HUES48 (cell line): ENCODE results near the gene KHNYN.

Experiments
- H3K27ac ChIP-seq: one replicate; pipeline ENCODE4 v1.7.0; 2013; ENCODE audit warnings: low read depth, low read length, inconsistent platforms
- H3K27me3 ChIP-seq: 2 replicates; pipeline ENCODE4 v1.6.1; 2013; ENCODE audit warnings: mild to moderate bottlenecking, low read length; ENCODE audit not compliant: control insufficient read depth, insufficient read depth
- H3K36me3 ChIP-seq: 2 replicates; pipeline ENCODE4 v1.6.1; 2013; ENCODE audit warnings: low read length; ENCODE audit not compliant: control insufficient read depth, insufficient read depth
- H3K4me1 ChIP-seq: 2 replicates; pipeline ENCODE4 v1.6.1; 2013; ENCODE audit warnings: mild to moderate bottlenecking, low read length; ENCODE audit not compliant: control insufficient read depth, insufficient read depth
- H3K4me3 ChIP-seq: 2 replicates; pipeline ENCODE4 v1.5.1; 2013; ENCODE audit warnings: mild to moderate bottlenecking, low read depth, low read length
- H3K9ac ChIP-seq: 2 replicates; pipeline ENCODE4 v1.6.1; 2013; ENCODE audit warnings: mild to moderate bottlenecking, low read depth, low read length, moderate library complexity
- H3K9me3 ChIP-seq: 2 replicates; pipeline ENCODE4 v1.6.1; 2013; ENCODE audit warnings: low read length; ENCODE audit not compliant: control insufficient read depth, insufficient read depth

KHNYN gene

DNA sequence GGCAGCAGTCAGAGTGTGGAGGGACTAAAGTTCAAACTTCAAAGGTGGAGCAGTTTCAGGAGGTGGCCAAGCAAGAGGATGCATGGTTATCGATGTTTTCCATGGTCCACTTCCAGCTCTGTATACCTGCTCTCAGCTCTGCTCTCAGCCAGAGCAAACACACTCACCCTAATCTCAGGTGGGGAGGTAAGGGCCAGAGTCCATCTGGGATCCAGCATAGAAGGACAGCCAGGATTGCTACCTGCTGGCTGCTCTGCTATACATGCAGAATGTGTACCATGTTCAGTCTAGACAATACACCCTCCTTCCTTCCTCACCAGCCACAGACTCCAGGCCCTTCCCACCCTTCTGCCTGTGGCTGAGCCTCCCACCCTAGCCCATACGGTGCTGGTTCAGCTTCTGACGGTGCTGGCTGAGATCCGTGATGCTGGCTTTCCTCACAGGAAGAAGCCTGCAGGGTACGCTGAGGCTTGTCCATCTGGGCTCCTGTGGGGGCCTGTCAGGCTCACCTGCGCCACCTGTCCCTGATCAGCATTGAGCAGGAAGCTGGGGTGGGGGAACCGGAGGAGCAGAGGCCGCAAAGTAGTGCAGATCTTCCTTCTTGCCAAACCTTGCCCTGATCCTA lies 2.7 kb upstream of the KHNYN start:
- no peaks in the 10 kb centered on the region for H3K36me3 ChIP-seq
- no peak overlapping the region for H3K27ac ChIP-seq
- H3K9ac ChIP-seq, result no peak overlapping the region
- peaks cover 13% of the 10 kb centered on the region; the same call in 1 of the 2 replicates for H3K27me3 ChIP-seq
- H3K4me1 ChIP-seq, result peaks cover 17% of the 10 kb centered on the region; the same call in 1 of the 2 replicates
- no peaks in the 10 kb centered on the region for H3K9me3 ChIP-seq
- no peak overlapping the region for H3K4me3 ChIP-seq

- Histone ChIP-seq H3K4me1 (peaks cover 17% of the 10 kb centered on the region; the same call in 1 of the 2 replicates), H3K36me3 (peaks cover 5% of the 10 kb centered on the region), H3K9ac (no peak overlapping the region), H3K27ac (no peak overlapping the region), H3K9me3 (no peaks in the 10 kb centered on the region), H3K4me3 (no peak overlapping the region), H3K27me3 (peaks cover 11% of the 10 kb centered on the region; the same call in 1 of the 2 replicates)
These were observed 1.9 kb upstream of the KHNYN start for GRCh38 chr14:24427537-24428508.

DNA sequence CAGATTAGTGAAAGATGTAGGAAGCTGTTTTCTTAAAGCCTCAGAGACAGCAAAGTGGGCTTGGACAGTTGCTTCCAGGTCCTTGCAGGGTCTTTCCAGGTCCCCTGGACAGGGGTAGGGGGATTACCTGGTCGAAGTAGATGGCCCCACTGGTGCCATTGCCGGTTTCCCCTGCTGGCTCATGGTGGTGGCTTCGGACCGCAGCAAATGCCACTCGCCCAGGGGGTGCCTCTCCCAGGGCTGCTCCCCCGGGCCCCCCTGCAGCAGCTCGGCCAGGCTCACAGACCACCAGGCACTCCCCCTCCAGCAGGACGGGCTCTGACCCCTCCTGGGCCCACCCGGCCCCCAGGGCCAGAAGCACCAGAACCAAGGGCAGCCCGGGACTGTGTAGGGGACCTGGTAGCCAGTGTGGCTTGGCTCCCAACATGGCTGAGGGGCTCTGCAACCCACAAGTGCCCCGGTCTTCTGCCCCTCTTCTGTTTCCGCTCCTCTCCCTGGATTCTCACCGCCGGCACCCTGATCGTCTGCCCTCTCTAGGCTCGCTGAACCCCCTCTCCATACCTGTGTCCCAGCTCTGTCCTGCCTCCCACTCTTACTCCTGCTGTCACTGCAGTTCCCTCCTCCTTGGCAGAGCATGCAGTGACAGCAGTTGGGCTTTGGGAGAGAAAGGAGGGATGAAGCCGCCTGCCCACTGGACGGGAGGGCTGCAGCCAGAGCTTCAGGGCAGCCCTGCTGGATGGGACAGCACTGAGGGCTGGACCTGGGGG lies 943 bp upstream of the KHNYN start:
- Histone ChIP-seq H3K4me3 (peak overlapping the region; percentile 80; the same call in 1 of the 2 replicates), H3K9ac (no peak overlapping the region), H3K4me1 (peaks cover 17% of the 10 kb centered on the region; the same call in 1 of the 2 replicates), H3K27me3 (peaks cover 11% of the 10 kb centered on the region; the same call in 1 of the 2 replicates), H3K9me3 (no peaks in the 10 kb centered on the region), H3K27ac (no peak overlapping the region), H3K36me3 (peaks cover 14% of the 10 kb centered on the region)

DNA sequence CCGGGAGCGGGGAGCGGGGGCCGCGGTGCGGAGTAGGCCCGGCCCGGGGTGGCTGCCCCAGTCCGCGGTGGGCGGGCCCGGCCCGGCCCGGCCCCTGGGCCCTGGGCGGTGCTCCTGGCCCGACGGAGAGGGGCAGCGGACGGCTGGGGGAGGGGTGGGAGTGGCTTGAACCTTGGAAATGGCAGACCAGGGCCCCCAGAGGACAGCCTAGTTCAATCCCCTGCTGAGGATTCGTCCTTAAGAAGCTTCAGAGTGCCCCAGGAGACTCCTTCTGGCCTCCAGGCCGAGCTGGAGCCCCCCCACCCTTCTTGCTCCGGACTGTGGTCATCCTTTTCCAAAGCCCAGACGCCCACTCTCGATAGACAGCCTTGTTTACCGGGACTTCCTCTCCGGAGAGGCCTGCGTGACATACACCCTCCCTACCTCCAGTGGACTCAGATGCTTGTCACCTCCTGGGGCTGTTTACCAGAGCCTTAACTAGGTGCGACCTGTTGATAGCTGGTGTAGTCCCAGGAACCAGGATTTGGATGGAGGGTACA lies 458 bp downstream of the KHNYN start:
- peak overlapping the region; percentile 90 for H3K27ac ChIP-seq
- H3K4me1 ChIP-seq, result peaks cover 17% of the 10 kb centered on the region; the same call in 1 of the 2 replicates
- H3K27me3 ChIP-seq, result peaks cover 11% of the 10 kb centered on the region; the same call in 1 of the 2 replicates
- no peaks in the 10 kb centered on the region for H3K9me3 ChIP-seq
- peak overlapping the region; percentile 80 for H3K4me3 ChIP-seq
- H3K9ac ChIP-seq, result peak overlapping the region; percentile 79
- H3K36me3 ChIP-seq, result peaks cover 17% of the 10 kb centered on the region

- no peaks in the 10 kb centered on the region for H3K9me3 ChIP-seq
- H3K27me3 ChIP-seq, result peaks cover 11% of the 10 kb centered on the region; the same call in 1 of the 2 replicates
- peaks cover 17% of the 10 kb centered on the region for H3K36me3 ChIP-seq
- H3K27ac ChIP-seq, result peak overlapping the region; percentile 90
- H3K4me1 ChIP-seq, result peaks cover 17% of the 10 kb centered on the region; the same call in 1 of the 2 replicates
- H3K9ac ChIP-seq, result peak overlapping the region; percentile 79
- H3K4me3 ChIP-seq, result peak overlapping the region; percentile 80
These were observed 1.2 kb downstream of the KHNYN start for GRCh38 chr14:24430682-24431568.

GRCh38 chr14:24431569-24432258 lies 2.0 kb downstream of the KHNYN start:
- no peaks in the 10 kb centered on the region for H3K9me3 ChIP-seq
- H3K4me3 ChIP-seq, result 0 out of 2 replicates have a peak overlapping the region, but pooled peaks have one; percentile 1
- no peak overlapping the region for H3K9ac ChIP-seq
- peaks cover 16% of the 10 kb centered on the region; the same call in 1 of the 2 replicates for H3K4me1 ChIP-seq
- no peak overlapping the region for H3K27ac ChIP-seq
- peaks cover 21% of the 10 kb centered on the region for H3K36me3 ChIP-seq
- peaks cover 11% of the 10 kb centered on the region; the same call in 1 of the 2 replicates for H3K27me3 ChIP-seq

DNA sequence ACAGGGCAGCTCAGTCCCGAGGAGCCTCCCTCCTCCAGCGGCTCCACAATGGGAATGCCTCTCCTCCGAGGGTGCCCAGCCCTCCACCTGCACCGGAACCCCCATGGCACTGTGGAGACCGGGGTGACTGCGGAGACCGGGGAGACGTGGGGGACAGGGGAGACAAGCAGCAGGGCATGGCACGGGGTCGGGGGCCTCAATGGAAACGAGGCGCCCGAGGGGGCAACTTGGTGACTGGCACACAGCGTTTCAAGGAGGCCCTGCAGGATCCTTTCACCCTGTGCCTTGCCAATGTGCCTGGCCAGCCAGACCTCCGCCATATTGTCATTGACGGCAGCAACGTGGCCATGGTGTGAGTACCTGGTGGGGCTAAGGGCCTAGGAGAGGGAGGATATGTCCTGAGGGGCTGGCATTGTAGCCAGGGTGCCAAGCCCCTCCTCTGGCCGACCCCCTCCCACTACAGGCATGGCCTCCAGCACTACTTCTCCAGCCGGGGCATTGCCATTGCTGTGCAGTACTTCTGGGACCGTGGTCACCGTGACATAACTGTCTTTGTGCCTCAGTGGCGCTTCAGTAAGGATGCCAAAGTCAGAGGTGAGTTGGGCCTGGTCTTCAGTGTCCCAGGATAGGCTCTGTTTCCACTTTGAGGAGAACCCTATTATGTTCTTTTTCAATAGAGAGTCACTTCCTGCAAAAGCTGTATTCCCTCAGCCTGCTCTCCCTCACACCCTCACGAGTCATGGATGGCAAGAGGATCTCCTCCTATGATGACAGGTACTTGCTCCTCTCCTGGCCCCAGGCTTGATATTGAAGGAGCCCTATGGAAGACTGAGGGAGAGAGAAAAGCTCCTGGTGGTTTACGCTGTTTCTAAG lies 2.7 kb downstream of the KHNYN start:
- Histone ChIP-seq H3K4me1 (peaks cover 12% of the 10 kb centered on the region; the same call in 1 of the 2 replicates), H3K9ac (no peak overlapping the region), H3K4me3 (no peak overlapping the region)

DNA sequence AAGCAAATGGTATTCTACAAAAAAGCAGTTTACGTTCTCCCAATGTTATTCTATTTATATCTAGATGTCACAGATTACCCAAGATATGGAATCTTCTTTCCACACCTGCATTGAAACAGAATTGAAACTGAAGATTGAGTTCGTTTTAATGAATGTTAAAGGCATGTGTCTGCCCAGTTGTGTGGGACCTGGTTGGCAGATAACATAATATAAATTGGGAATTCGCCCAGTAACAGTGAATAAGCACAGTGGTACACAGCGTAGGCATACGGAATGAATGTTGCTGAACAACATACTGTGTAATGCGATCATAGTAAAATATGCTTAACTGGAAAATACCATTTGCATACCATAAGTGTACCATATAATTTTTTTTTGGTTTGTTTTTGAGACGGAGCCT lies 4.3 kb downstream of the KHNYN start:
- Histone ChIP-seq H3K9ac (no peak overlapping the region), H3K27ac (no peak overlapping the region), H3K4me3 (no peak overlapping the region), H3K9me3 (no peaks in the 10 kb centered on the region), H3K27me3 (peaks cover 3% of the 10 kb centered on the region; the same call in 1 of the 2 replicates), H3K4me1 (peaks cover 12% of the 10 kb centered on the region; the same call in 1 of the 2 replicates), H3K36me3 (peaks cover 42% of the 10 kb centered on the region)

More for the DNA sequence above, 2.7 kb downstream of the KHNYN start:
- peaks cover 11% of the 10 kb centered on the region; the same call in 1 of the 2 replicates for H3K27me3 ChIP-seq
- peaks cover 27% of the 10 kb centered on the region for H3K36me3 ChIP-seq
- H3K27ac ChIP-seq, result no peak overlapping the region
- no peaks in the 10 kb centered on the region for H3K9me3 ChIP-seq
